HUES6 (cell line): ENCODE measurements around the gene BICRA.
A peak's percentile ranks its signal among the peaks of the same experiment; 100 is the strongest.

ENCODE experiments used
- H3K27ac ChIP-seq: 2 replicates; pipeline ENCODE4 v1.7.0; 2013; ENCODE audit warnings: low read depth, mild to moderate bottlenecking, low read length, inconsistent platforms
- H3K27me3 ChIP-seq: 2 replicates; pipeline ENCODE4 v1.6.1; 2013; ENCODE audit warnings: low read length; ENCODE audit not compliant: control insufficient read depth, insufficient read depth
- H3K36me3 ChIP-seq: 2 replicates; pipeline ENCODE4 v1.6.1; 2013; ENCODE audit warnings: low read length; ENCODE audit not compliant: control insufficient read depth, insufficient read depth
- H3K4me1 ChIP-seq: 2 replicates; pipeline ENCODE4 v1.6.1; 2013; ENCODE audit warnings: low read length; ENCODE audit not compliant: control insufficient read depth, insufficient read depth
- H3K4me3 ChIP-seq: 2 replicates; pipeline ENCODE4 v1.5.1; 2013; ENCODE audit warnings: low read depth, low read length
- H3K9ac ChIP-seq: one replicate; pipeline ENCODE4 v1.6.1; 2013; ENCODE audit warnings: mild to moderate bottlenecking, low read length
- H3K9me3 ChIP-seq: 2 replicates; pipeline ENCODE4 v1.6.1; 2013; ENCODE audit warnings: low read depth, low read length; ENCODE audit not compliant: control insufficient read depth, insufficient read depth

BICRA gene

GRCh38 chr19:47603706-47604565 lies 5.0 kb upstream of the BICRA start:
- Histone ChIP-seq H3K9me3 (no peaks in the 10 kb centered on the region), H3K4me3 (no peak overlapping the region), H3K9ac (no peak overlapping the region), H3K4me1 (peaks cover 3% of the 10 kb centered on the region; the same call in 1 of the 2 replicates), H3K27me3 (no peaks in the 10 kb centered on the region), H3K27ac (no peak overlapping the region), H3K36me3 (peaks cover 2% of the 10 kb centered on the region; the same call in 1 of the 2 replicates)

GRCh38 chr19:47607564-47608073 lies 1.3 kb upstream of the BICRA start:
- Histone ChIP-seq H3K4me1 (peaks cover 14% of the 10 kb centered on the region), H3K36me3 (peaks cover 4% of the 10 kb centered on the region; the same call in 1 of the 2 replicates), H3K27ac (peak overlapping the region; percentile 94; the same call in 1 of the 2 replicates), H3K9me3 (no peaks in the 10 kb centered on the region), H3K4me3 (peak overlapping the region; percentile 98), H3K27me3 (no peaks in the 10 kb centered on the region), H3K9ac (peak overlapping the region; percentile 91)

DNA sequence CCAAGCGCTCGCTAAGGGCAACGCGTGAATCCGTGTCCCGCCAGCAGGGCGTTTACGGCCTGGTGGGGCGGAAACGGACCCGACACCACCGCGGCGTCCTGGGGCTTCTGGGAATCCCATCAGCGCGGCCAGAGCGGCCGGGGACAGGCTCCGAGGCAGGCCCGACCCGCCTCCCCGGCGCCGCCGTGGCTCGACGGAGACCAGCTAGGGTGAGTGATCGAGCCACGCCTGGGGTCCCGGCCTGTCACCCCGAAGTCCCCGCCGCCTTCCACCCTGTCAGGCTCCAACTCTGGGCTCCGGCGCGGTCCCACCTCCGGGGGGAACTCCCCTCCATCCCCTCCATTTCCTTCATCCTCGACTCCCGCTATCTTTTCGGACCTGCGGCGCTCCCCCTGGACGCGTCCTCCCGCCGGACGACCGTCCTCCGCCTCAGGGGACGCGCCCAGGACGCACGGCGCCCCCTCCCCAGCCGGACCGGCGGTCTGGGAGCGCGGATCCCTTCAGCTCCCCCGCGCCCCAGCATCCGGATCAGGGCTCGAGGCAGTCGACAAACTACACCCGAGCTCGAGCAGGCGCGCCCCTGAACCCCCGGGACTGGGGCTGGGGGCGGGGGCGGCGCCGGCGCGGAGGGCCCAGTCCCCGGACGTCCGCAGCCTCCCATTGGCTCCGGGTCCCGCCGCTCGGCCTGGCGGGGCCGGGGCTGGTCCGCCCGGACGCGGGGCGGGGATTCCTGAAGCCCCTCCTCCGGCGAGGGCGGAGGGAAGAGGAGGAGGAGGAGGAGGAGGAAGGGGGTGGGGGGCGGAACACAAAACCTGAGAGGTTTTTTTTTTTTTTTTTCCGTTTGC lies 638 bp upstream of the BICRA start:
- H3K4me3 ChIP-seq: peak overlapping the region; percentile 98
- H3K9ac ChIP-seq: peak overlapping the region; percentile 91
- H3K9me3 ChIP-seq: no peaks in the 10 kb centered on the region
- H3K27me3 ChIP-seq: no peaks in the 10 kb centered on the region
- H3K27ac ChIP-seq: peak overlapping the region; percentile 94
- peaks cover 20% of the 10 kb centered on the region for H3K4me1 ChIP-seq
- peaks cover 4% of the 10 kb centered on the region; the same call in 1 of the 2 replicates for H3K36me3 ChIP-seq

DNA sequence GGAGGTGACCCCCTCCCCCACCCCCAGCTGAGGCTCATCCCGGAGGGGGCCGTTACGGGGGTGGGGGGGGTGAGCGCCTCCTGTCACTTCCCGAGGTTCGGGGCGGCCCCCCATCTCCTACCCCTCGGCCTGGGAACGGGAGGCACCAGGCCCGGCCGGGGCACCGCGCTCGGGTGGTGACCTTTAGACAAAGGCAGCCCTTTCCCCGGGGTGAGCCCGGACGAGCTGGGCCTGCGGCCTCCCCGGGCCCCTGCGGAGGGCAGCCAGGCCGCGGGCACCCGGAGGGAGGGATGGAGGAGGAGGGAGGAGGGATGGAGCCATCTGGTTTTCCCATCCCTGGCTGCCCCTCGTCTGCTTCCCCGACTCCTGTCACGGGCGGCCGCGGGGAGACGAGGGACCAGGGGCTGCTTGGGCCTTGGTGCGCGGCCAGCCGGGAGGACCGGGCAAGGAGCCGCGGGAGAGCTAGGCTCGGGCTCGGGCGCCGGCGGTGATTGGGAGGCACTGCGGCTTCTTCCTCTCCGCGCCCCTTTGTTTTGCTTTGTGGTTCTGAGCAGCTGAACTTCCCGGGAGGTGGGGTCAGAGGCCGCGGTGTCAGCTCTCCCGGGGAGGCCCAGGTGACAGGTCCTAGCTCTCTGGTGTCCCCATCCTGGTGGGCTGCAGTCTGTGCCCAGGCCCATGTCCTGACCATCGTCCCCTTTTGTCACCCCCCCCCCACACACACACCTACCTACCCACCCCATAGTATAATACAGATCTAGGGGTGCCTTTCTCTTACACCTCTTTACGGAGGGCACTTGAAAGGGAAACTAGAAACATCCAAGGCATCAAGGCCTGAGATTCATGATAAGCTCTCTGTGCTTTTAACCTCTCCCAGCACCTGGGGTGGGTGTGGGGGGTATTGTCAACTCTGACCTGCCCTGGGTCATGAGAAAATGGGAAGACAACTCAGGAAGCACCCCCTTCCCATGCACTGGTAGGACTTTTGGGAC lies 1.3 kb downstream of the BICRA start:
- peak overlapping the region; percentile 98 for H3K4me3 ChIP-seq
- peak overlapping the region; percentile 78 for H3K9ac ChIP-seq
- peak overlapping the region; percentile 83; the same call in 1 of the 2 replicates for H3K27ac ChIP-seq
- H3K27me3 ChIP-seq: no peaks in the 10 kb centered on the region
- H3K4me1 ChIP-seq: peaks cover 30% of the 10 kb centered on the region
- peaks cover 8% of the 10 kb centered on the region for H3K36me3 ChIP-seq
- no peaks in the 10 kb centered on the region for H3K9me3 ChIP-seq

- Histone ChIP-seq H3K9ac (no peak overlapping the region), H3K36me3 (peaks cover 8% of the 10 kb centered on the region), H3K27ac (no peak overlapping the region)
Observed at GRCh38 chr19:47610902-47611301, 2.0 kb downstream of the BICRA start.

DNA sequence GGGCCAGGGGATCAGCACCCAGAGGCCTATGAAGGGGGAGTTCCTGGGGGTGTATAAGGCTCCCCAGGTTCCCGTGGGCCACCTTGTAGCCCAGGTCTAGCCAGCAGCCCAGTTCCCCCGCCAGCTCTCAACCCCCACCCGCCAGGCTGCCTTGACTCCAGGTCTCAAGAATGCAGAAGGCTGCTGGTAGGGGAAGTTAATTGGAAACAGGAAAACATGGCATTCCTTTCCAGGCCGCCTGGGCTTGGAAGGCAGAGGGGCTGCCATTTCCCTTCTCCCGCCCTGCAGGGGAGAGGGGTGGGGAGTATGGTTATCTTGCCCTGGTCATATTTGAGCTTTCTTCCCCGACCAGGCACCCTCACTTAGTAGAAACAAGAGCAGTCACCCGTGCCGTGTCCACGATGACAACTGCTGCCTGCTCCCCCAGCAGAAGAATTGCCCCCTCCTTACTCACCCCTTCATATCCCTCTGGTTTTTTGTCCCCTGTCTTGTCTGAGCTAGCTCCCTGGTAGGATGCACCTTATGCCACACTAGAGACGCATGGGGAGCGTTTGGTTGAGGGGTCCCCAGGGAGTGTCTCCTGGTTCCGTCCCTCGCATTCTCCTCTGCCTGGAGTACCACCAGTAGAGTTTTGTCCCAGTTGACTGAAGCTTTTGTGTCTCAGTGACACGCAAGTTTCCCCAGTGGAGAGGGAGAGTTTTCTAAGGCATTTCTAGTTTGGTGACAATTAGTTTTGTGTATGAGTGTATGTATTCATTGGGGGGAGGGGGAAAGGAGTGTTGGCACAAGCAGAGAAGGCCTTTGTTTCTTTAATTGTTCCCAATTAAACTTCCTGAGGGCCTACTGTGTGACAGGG lies 4.5 kb downstream of the BICRA start:
- Histone ChIP-seq H3K4me1 (peaks cover 46% of the 10 kb centered on the region), H3K9ac (peak overlapping the region; percentile 59), H3K36me3 (peaks cover 6% of the 10 kb centered on the region), H3K9me3 (no peaks in the 10 kb centered on the region), H3K27me3 (no peaks in the 10 kb centered on the region), H3K27ac (peak overlapping the region; percentile 87), H3K4me3 (peak overlapping the region; percentile 25)

More at GRCh38 chr19:47610902-47611301, 2.0 kb downstream of the BICRA start:
- Histone ChIP-seq H3K4me1 (peaks cover 34% of the 10 kb centered on the region), H3K9me3 (no peaks in the 10 kb centered on the region), H3K27me3 (no peaks in the 10 kb centered on the region), H3K4me3 (peak overlapping the region; percentile 98)

DNA sequence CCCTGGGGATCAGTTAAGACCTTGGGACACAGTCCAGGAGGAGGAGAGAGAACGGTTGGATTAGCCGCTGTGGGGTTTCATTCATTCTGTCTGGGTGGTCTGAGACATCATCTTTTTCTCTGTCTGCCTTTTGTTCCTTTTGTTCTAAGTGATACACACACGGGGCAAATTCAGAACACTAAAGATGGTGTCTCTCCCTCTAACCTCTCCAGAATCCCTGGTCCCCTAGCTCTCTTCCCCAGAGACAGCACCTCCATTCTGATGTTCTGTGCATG lies 5.0 kb downstream of the BICRA start:
- peaks cover 6% of the 10 kb centered on the region; the same call in 1 of the 2 replicates for H3K36me3 ChIP-seq
- H3K4me3 ChIP-seq: 0 out of 2 replicates have a peak overlapping the region, but pooled peaks have one; percentile 25
- peak overlapping the region; percentile 59 for H3K9ac ChIP-seq
- no peaks in the 10 kb centered on the region for H3K9me3 ChIP-seq
- no peaks in the 10 kb centered on the region for H3K27me3 ChIP-seq
- H3K4me1 ChIP-seq: peaks cover 51% of the 10 kb centered on the region
- peak overlapping the region; percentile 87; the same call in 1 of the 2 replicates for H3K27ac ChIP-seq

DNA sequence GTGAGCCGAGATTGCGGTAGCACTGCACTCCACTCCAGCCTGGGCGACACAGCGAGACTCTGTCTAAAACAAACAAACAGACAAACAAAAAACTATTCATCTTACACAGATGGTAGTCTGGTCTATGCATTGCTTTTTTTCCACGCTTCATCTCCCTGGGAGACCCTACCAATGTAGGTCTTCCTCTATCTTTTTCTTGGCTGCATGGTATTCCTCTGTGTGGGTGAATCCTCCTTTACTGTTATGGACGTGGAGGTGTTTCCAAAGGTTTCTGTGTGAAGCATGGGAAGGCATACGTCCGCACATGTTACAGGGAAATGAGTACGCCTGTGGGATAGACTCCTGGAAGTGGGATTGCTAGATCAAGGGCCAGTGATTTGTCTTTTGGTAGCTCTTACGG lies 5.6 kb downstream of the BICRA start:
- H3K4me1 ChIP-seq: peaks cover 56% of the 10 kb centered on the region
- H3K27me3 ChIP-seq: no peaks in the 10 kb centered on the region
- H3K27ac ChIP-seq: peak overlapping the region; percentile 87; the same call in 1 of the 2 replicates
- peaks cover 6% of the 10 kb centered on the region; the same call in 1 of the 2 replicates for H3K36me3 ChIP-seq
- no peaks in the 10 kb centered on the region for H3K9me3 ChIP-seq
- H3K4me3 ChIP-seq: no peak overlapping the region
- no peak overlapping the region for H3K9ac ChIP-seq

DNA sequence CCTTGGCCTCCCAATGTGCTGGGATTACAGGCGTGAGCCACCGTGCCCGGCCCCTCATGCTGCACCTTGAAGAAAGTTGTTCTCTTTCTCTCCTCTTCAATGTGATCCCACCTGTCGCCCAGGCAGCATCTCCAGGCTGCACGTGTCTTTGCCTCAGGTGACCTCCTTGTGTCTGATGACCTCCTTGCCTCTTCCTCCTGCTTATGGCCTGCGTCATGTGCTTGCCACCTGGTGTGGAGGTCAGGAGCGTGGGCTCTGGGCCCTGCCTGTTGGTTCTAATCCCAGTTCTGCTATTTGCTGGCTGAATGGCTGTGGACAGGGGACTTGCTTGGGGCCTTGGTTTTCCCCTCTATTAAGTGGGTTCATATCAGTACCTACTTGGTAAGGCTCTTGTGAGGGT lies 6.3 kb downstream of the BICRA start:
- Histone ChIP-seq H3K27ac (no peak overlapping the region), H3K4me1 (peaks cover 63% of the 10 kb centered on the region), H3K4me3 (no peak overlapping the region), H3K27me3 (no peaks in the 10 kb centered on the region), H3K36me3 (peaks cover 6% of the 10 kb centered on the region; the same call in 1 of the 2 replicates), H3K9me3 (no peaks in the 10 kb centered on the region), H3K9ac (no peak overlapping the region)
